HG03280 (cell line): ENCODE data around the gene PAPLN.
A peak's percentile ranks its signal among the peaks of the same experiment; 100 is the strongest.
"Not testable (repeated sequence)": the region's sequence is repeated elsewhere in the genome, so short reads cannot be mapped to it uniquely, and the experiment has no call there.

Experiments
- ATAC-seq: cut with Tn5 transposase; IDR thresholded peaks from one replicate; pipeline ENCODE4 v1.9.1; 2021; ENCODE audit warnings: mild to moderate bottlenecking, moderate library complexity; ENCODE audit not compliant: unreplicated experiment

PAPLN gene

DNA sequence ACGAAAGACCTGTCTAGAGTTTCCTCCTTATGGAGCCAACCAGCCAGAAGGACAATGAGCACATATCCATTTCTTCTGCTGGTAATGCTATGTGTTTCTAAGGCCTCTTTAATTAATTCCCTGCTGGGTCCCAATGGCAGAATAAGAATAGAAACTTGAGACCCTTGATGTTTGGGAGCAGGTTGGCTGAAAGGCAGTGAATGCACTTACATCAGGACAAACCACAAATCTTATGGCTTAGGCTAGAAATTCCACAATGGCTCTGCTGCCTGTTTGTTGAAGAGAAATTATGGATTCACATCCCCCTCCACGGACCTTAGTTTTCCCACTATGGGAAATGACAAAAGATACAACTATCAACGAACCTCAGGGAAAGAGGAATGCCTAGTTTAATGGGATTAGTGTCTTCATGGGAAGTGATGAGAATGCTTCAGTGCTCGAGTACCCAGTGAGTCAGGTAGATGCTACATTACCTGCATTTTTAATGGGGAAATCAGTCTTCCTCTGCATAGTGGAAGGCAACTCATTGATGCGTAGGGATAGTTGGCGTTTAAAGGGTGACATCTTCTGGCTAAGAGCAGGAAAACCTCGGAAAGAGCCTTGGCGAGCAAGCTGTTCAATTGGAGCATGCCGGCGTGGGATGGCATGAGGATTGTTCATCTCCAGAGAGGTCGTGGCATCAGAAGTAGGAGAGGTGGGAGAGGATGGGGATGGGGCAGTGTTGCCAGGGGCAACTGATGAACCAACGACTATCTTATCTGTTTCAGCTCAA, 46.5 kb downstream of the PAPLN start:
- no peak for ATAC-seq

- no peak for ATAC-seq
Measured at GRCh38 chr14:73285979-73286378, 48.7 kb downstream of the PAPLN start.

- ATAC-seq, result no peak
Measured at GRCh38 chr14:73286598-73286997, 49.3 kb downstream of the PAPLN start.

- no peak for ATAC-seq
Measured at GRCh38 chr14:73287071-73287470, 49.8 kb downstream of the PAPLN start.

DNA sequence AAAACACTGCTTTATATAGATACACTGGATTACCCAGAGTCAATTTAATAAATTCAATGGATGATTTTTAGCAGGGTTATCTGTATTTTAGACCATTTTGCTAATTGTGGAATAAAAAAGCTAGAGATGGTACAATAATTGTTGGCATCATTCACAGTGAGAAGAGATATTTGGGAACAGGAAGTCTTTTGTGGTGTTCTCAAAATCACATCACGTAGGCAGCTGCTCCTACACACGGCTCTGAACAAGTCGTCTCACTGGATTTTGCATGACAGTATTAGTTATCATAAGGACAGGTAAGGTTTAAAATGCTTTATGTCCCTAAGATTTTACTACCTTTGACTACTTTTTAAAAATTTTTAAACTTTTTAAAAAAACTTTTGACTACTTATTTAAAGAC, 52.0 kb downstream of the PAPLN start:
- ATAC-seq, result no peak

GRCh38 chr14:73289729-73290128, 52.4 kb downstream of the PAPLN start:
- no peak for ATAC-seq

- peak; percentile 74 for ATAC-seq
Measured at GRCh38 chr14:73290279-73290678, 53.0 kb downstream of the PAPLN start.

DNA sequence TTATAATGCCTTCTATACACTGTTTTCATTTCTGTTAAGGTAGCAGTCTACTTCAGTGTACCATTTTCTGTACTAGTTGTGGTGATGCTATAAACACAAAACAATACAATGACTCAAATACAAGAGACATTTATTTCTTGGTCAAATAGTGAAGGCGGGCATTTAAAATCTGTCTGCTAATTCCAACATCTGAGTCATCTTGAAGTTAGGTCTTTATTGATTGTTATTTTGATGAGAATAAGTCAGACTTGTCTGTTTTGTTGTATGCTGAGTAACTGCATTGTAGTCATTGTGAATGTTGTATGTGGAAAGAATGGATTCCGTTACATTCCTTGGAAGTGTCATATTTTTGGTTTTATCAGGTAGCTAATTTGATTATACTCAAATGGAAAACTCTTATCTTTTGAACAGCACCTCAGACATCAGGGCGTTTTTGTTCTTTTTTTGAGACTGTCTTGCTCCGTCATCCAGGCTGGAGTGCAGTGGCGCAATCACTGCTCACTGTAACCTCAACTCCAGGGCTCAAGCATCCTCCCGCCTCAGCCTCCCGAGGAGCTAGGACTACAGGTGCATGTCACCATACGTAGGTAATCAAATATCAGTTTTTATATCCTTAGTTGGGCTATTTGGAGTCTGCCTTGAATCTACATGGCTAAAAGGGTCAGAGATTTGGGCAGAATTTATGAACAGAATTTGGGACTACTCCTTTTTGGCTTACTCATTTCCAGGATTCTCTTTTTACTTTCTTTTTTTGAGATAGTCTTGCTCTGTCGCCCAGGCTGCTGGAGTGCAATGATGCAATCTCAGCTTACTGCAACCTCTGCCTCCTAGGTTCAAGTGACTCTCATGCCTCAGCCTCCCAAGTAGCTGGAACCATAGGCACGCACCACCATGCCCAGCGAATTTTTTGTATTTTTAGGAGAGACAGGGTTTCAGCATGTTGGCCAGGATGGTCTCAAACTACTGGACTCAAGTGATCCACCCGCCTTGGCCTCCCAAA, 56.8 kb downstream of the PAPLN start:
- no peak for ATAC-seq

DNA sequence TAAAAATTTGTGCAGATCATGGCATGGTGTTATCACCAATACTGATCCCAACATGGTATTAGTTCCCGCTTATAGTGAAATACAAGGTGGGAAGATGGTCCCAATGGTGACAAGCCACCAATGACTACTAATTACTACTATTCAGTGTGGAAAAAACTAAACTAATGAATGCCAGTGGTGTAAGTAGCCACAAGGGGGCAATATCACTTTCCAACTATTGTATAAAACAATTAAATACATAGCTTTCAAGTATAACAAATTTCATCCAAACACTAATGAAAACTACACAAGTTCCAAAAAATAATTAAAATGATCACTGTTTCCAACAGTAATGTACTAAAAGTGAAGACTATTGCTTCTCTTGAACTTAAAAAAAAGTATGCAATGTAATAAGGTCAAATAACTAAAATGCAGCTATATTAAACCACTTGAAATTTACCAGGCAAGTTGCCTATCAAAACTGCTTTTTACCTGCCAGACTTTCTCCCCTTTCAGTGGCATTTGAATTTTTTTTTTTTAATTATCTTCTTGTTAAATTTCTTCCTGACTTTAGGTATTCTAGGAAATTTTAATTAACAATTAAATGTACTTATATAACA, 58.0 kb downstream of the PAPLN start:
- no peak for ATAC-seq

DNA sequence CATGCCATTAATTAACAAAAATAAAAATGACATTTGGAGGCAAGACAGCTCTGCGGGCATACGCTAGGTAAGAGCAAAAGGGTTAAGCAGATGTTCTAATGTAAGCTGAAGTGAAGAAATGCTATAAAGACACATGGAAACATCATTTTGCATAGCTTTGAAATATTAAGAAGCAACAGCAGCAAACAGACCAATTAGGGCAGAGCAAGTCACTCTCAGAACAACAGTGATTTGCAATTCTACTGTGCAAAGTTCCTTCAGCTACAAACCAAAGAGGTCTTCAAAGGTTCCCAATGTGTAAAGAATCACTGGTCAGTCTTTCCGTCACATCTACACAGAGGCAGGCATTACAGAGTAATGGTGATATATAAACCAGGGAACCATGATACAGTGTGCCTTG, 68.2 kb downstream of the PAPLN start:
- ATAC-seq, result no peak

- ATAC-seq, result no peak
Measured at GRCh38 chr14:73307261-73307660, 70.0 kb downstream of the PAPLN start.

- ATAC-seq, result not testable (repeated sequence)
Measured at GRCh38 chr14:73309207-73309606, 71.9 kb downstream of the PAPLN start.

GRCh38 chr14:73311708-73312030, 74.4 kb downstream of the PAPLN start:
- ATAC-seq, result no peak

GRCh38 chr14:73312687-73313086, 75.4 kb downstream of the PAPLN start:
- ATAC-seq, result no peak

- ATAC-seq, result no peak
Measured at GRCh38 chr14:73313151-73313550, 75.8 kb downstream of the PAPLN start.

GRCh38 chr14:73323896-73324399, 86.6 kb downstream of the PAPLN start:
- no peak for ATAC-seq
